GM12891 (cell line): ENCODE data around the gene LEFTY1.
"Not testable (repeated sequence)": the region's sequence is repeated elsewhere in the genome, so short reads cannot be mapped to it uniquely, and the experiment has no call there.

Experiments used
- DNase-seq: peaks from one replicate; pipeline ENCODE4 v3.0.0; 2011; ENCODE audit warnings: low spot score; ENCODE audit not compliant: insufficient read length
- FAIRE-seq: peaks from 2 replicates; lab custom pipeline; 2011; peaks lifted over from hg19 to GRCh38; lab: Jason Lieb, UNC
- PAX5 ChIP-seq: IDR thresholded peaks from 2 replicates; pipeline ENCODE4 v1.6.1; 2011; ENCODE audit warnings: low read length, moderate library complexity, mild to moderate bottlenecking; ENCODE audit not compliant: insufficient read depth, severe bottlenecking
- POLR2A ChIP-seq: IDR thresholded peaks from 2 replicates; pipeline ENCODE4 v1.6.1; 2011; ENCODE audit warnings: low read depth, low read length, control low read depth
- POLR2AphosphoS5 ChIP-seq: IDR thresholded peaks from 2 replicates; pipeline ENCODE4 v1.6.1; 2011; ENCODE audit warnings: low read depth, low read length, control low read depth
- POU2F2 ChIP-seq: IDR thresholded peaks from 2 replicates; pipeline ENCODE4 v1.6.1; 2011; ENCODE audit warnings: low read depth, mild to moderate bottlenecking, control low read depth, low read length, moderate library complexity
- SPI1 ChIP-seq: IDR thresholded peaks from 2 replicates; pipeline ENCODE4 v1.6.1; 2011; ENCODE audit warnings: low read depth, low read length, control low read depth
- TAF1 ChIP-seq: IDR thresholded peaks from 2 replicates; pipeline ENCODE4 v1.6.1; 2011; ENCODE audit warnings: low read depth, low read length, control low read depth

The LEFTY1 gene

GRCh38 chr1:225890346-225891228, 1.6 kb upstream of the LEFTY1 start:
- TF ChIP-seq SPI1 (no peak), POLR2AphosphoS5 (no peak), POLR2A (no peak), POU2F2 (no peak), PAX5 (no peak), TAF1 (no peak)
- FAIRE-seq (no peak), DNase-seq (no peak)

DNA sequence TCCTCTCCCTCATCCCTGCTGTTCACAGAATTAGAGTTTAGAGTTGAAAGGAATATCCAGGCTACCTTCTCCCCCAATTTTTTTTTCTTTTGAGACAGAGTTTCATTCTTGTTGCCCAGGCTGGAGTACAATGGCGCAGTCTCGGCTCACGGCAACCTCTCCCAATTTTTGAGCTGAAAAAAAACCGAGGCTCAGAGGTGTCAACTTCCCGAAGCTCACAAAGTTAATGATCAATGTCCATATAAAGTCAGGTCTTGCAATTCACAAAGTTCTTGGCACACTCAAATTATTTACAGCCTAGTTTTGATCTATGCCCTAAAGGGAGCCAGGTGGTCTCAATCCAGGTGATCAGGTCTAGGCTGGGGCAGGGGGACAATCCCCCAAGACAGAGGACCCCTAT, 797 bp upstream of the LEFTY1 start:
- no peak for FAIRE-seq
- no peak for TF ChIP-seq TAF1
- TF ChIP-seq POLR2A: no peak
- no peak for TF ChIP-seq SPI1
- no peak for TF ChIP-seq PAX5
- no peak for TF ChIP-seq POU2F2
- TF ChIP-seq POLR2AphosphoS5: no peak
- DNase-seq: no peak

- FAIRE-seq: peak; percentile 20
- TF ChIP-seq TAF1: no peak
- TF ChIP-seq POU2F2: no peak
- no peak for TF ChIP-seq SPI1
- no peak for TF ChIP-seq POLR2AphosphoS5
- TF ChIP-seq POLR2A: no peak
- no peak for TF ChIP-seq PAX5
- no peak for DNase-seq
Observed at GRCh38 chr1:225888289-225888897, 553 bp downstream of the LEFTY1 start.

DNA sequence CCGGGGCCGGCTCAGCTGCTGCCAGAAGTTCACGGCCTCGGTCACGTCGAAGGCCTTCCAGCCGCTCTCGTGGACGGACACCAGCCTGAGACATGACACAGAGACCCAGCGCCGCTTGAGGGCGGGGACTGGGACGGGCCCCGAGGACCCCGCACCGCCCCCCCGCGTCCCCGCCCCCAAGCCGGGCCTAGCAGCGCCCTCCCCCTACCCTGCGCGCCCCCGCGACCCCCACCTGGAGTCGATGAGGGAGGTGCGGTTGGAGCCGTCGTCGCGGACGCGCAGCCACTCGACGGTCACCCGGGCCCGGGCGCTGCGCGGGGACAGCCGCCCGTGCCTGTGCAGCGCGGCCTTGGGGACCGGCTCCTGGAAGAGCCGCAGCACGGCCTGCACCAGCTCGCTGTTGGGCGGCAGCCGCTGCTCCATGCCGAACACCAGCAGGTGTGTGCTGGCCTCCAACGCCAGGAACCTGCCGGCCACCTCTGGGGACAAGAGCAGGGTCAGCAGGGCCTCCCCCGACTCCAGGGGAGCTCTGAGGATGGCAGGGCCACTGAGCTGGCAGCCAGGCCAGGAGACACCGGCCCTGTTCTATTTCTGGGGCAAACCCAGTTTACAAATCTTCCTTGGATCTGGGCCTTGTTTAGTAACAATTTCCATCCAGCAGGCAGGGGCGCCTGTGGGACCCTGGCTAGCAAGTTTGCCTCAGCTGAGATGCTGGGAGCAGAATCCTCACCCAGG, 1.2 kb downstream of the LEFTY1 start:
- DNase-seq, FAIRE-seq: not testable (repeated sequence)

- no peak for FAIRE-seq
- DNase-seq: no peak
- no peak for TF ChIP-seq SPI1
Observed at GRCh38 chr1:225887030-225887314, 2.0 kb downstream of the LEFTY1 start.

- no peak for TF ChIP-seq TAF1
- no peak for TF ChIP-seq POU2F2
- no peak for TF ChIP-seq POLR2A
- TF ChIP-seq PAX5: no peak
- no peak for TF ChIP-seq POLR2AphosphoS5
- no peak for TF ChIP-seq SPI1
- no peak for FAIRE-seq
- DNase-seq: no peak
Observed at GRCh38 chr1:225886159-225887029, 2.6 kb downstream of the LEFTY1 start.

DNA sequence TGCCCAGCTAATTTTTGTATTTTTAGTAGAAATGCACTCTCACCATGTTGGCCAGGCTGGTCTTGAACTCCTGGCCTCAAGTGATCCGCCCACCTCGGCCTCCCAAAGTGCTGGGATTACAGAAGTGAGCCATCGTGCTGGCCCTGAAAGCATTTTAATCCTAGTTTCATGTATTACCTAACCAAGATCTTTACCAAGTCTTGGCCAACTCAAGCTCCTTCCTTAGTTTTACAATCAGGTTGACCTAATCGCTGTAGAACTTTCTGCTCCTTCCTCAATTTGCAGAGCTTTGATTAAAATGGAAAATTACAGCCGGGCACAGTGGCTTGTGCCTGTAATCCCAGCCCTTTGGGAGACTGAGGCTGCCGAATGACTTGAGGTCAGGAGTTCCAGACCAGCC, 3.6 kb downstream of the LEFTY1 start:
- no peak for FAIRE-seq
- TF ChIP-seq POLR2AphosphoS5: no peak
- no peak for DNase-seq

- DNase-seq (no peak), FAIRE-seq (no peak)
- TF ChIP-seq POLR2A (no peak), POU2F2 (no peak), TAF1 (no peak), PAX5 (no peak), SPI1 (no peak), POLR2AphosphoS5 (no peak)
Observed at GRCh38 chr1:225883616-225884265, 5.2 kb downstream of the LEFTY1 start.
